Caki2 (cell line): ENCODE data around the gene USF1. TPM values are rescaled to one million over a fixed set of nuclear protein-coding genes. Genes with fewer than 3 reads are reported as not detected.

Source experiments
- DNase-seq: peaks from one replicate; pipeline ENCODE4 v3.0.0-alpha.2; 2015; ENCODE audit warnings: low read depth
- in situ Hi-C: cut with HindIII; loops from 2 replicates; pipeline ENCODE4 v1.10.0; 2016; ENCODE audit warnings: low sequenced_read_pairs, low pct_unique_long_range_greater_than_20kb, mixed read lengths
- total RNA-seq: library from RNA; depleted of rRNA; stranded (reverse); fragments of >200 nt; shearing (Covaris generic); gene quantifications from 2 replicates; pipeline ENCODE4 v1.2.3, GENCODE V29; 2014; ENCODE audit warnings: low replicate concordance

The USF1 gene
- total RNA-seq, 1 experiment from 2014 or later, result 55.3 TPM

GRCh38 chr1:161061419-161061818, 15.6 kb upstream of the USF1 start:
- in situ Hi-C loops, result no loop called here
- no peak for DNase-seq

GRCh38 chr1:161059293-161059692, 13.5 kb upstream of the USF1 start:
- no peak for DNase-seq
- in situ Hi-C loops, result no loop called here

GRCh38 chr1:161054805-161055204, 9.0 kb upstream of the USF1 start:
- no peak for DNase-seq
- in situ Hi-C loops, result no loop called here

- in situ Hi-C loops, result no loop called here
- no peak for DNase-seq
These were observed 8.5 kb upstream of the USF1 start for GRCh38 chr1:161054232-161054631.

GRCh38 chr1:161052899-161053298, 7.1 kb upstream of the USF1 start:
- in situ Hi-C loops, result no loop called here
- no peak for DNase-seq

GRCh38 chr1:161051219-161051618, 5.4 kb upstream of the USF1 start:
- no peak for DNase-seq
- in situ Hi-C loops, result no loop called here

- in situ Hi-C loops, result loop anchor here (10.0 kb wide), 1 partner anchor 46 kb away; the partner anchor contains the start of gene KLHDC9
- no peak for DNase-seq
These were observed 3.4 kb upstream of the USF1 start for GRCh38 chr1:161048949-161049722.

GRCh38 chr1:161047436-161048420, 2.0 kb upstream of the USF1 start:
- no peak for DNase-seq
- in situ Hi-C loops, result loop anchor here (10.0 kb wide), 1 partner anchor 47 kb away; the partner anchor contains the start of gene KLHDC9

- no peak for DNase-seq
- in situ Hi-C loops, result loop anchor here (10.0 kb wide), 1 partner anchor 48 kb away; the partner anchor contains the start of gene KLHDC9
These were observed 940 bp upstream of the USF1 start for GRCh38 chr1:161046605-161047228.

- in situ Hi-C loops, result loop anchor here (10.0 kb wide), 1 partner anchor 50 kb away; the partner anchor contains the start of gene KLHDC9
- DNase-seq, result peak; percentile 61
These were observed 655 bp downstream of the USF1 start for GRCh38 chr1:161044908-161045735.

GRCh38 chr1:161044535-161044907, 1.3 kb downstream of the USF1 start:
- in situ Hi-C loops, result loop anchor here (10.0 kb wide), 1 partner anchor 50 kb away; the partner anchor contains the start of gene KLHDC9
- no peak for DNase-seq

GRCh38 chr1:161039546-161039945, 6.2 kb downstream of the USF1 start:
- in situ Hi-C loops, result no loop called here
- no peak for DNase-seq

- in situ Hi-C loops, result no loop called here
- no peak for DNase-seq
These were observed 6.6 kb downstream of the USF1 start for GRCh38 chr1:161039154-161039545.

- in situ Hi-C loops, result no loop called here
- DNase-seq, result peak; percentile 65
These were observed 7.1 kb downstream of the USF1 start, which contains the start of gene TSTD1 for GRCh38 chr1:161038523-161039153. Gene TSTD1 (minus strand): TSS chr1:161038964. CDS start chr1:161038889, 75 bp downstream.

- no peak for DNase-seq
- in situ Hi-C loops, result no loop called here
These were observed 7.9 kb downstream of the USF1 start for GRCh38 chr1:161037661-161038522.

- DNase-seq, result no peak
- in situ Hi-C loops, result no loop called here
These were observed 12.0 kb downstream of the USF1 start for GRCh38 chr1:161033751-161034150.
